ENCODE data around the gene ISM1. TPM values are rescaled to one million over a fixed set of nuclear protein-coding genes. Genes with fewer than 3 reads are reported as not detected.

Gene ISM1
- total and polyA plus RNA-seq, 2 of the 13 experiments (the other 11 are each of a cell fraction or from before 2014, with no cell fraction given), result 0.40 to 1.4 TPM

- POLR2A ChIA-PET, result no interaction called here
- Histone ChIP-seq H3K9ac (ENCODE audit: insufficient read depth, low read depth, low read length) (no peak overlapping the region), H4K20me1 (ENCODE audit: insufficient read depth, low read length) (no peaks in the 10 kb centered on the region), H3K36me3 (replicated peaks in 1 of 2; ENCODE audit: control insufficient read depth in 1 of 2, insufficient read depth in 2 of 2, low read length in 2 of 2) (no peaks in the 10 kb centered on the region), H3K27ac (ENCODE audit: extremely low read length, insufficient read depth, low read length) (no peak overlapping the region), H3K27me3 (ENCODE audit: control insufficient read depth in 1 of 2, insufficient read depth in 2 of 2, low read length in 2 of 2) (no peaks in the 10 kb centered on the region; a peak in 1 of 5 replicates), H3K9me3 (ENCODE audit: low read length) (no peaks in the 10 kb centered on the region), H2AFZ (ENCODE audit: low read length) (no peak overlapping the region), H3K4me3 (replicated peaks in 1 of 3; ENCODE audit: insufficient read depth in 1 of 3, low read depth in 2 of 3, low read length in 3 of 3) (no peak overlapping the region), H3K79me2 (ENCODE audit: insufficient read depth, low read length) (no peaks in the 10 kb centered on the region), H3K4me1 (ENCODE audit: insufficient read depth, low read length) (no peaks in the 10 kb centered on the region), H3K4me2 (ENCODE audit: low read depth, low read length) (no peak overlapping the region)
- TF ChIP-seq CBX2 (IDR thresholded peaks at IDR 0.05; ENCODE audit: low read depth, low read length) (no peak), CBX2 (CRISPR knock-in tag; IDR thresholded peaks at IDR 0.05; ENCODE audit: low read depth) (no peak), XBP1 (CRISPR knock-in tag; IDR thresholded peaks at IDR 0.05) (no peak), ZFP36 (IDR thresholded peaks at IDR 0.05; ENCODE audit: borderline replicate concordance, low read depth, low read length, partially characterized antibody) (no peak), MAX (IDR thresholded peaks at IDR 0.05) (no peak), PCBP2 (optimal IDR thresholded peaks at IDR 0.05; ENCODE audit: low read depth, low read length, poor library complexity, severe bottlenecking) (no peak), ZNF513 (CRISPR knock-in tag; conservative IDR thresholded peaks at IDR 0.05) (no peak), RARA (CRISPR knock-in tag; IDR thresholded peaks at IDR 0.05) (no peak), MAFG (CRISPR knock-in tag; IDR thresholded peaks at IDR 0.05) (no peak), ZNF563 (CRISPR knock-in tag; IDR thresholded peaks at IDR 0.05) (no peak), ZNF512B (CRISPR knock-in tag; IDR thresholded peaks at IDR 0.05; ENCODE audit: borderline replicate concordance) (no peak), ZNF724P (CRISPR knock-in tag; IDR thresholded peaks at IDR 0.05; ENCODE audit: borderline replicate concordance) (no peak)
- BruUV-seq (replicated peaks), result no TSS peak
- intact Hi-C loops (cut with micrococcal nuclease; ENCODE audit: unreplicated experiment), result no loop called here
- in situ Hi-C loops (cut with HindIII; ENCODE audit: extremely low pct_ligation_motif_present, low pct_unique_long_range_greater_than_20kb), result loop anchor here (25.0 kb wide), 1 partner anchor 323 kb away; no protein-coding TSS in a partner anchor
- 44% methylated on average over 1 of the region's 1 CpG for WGBS (ENCODE audit: low lambda C conversion rate)
- ATAC-seq (no peak), DNase-seq (ENCODE audit: low spot score) (no peak), FAIRE-seq (no peak)
- CTCF ChIA-PET (ENCODE audit: low intra/inter-chr PET ratio, low total read pairs), result no interaction called here
Observed at GRCh38 chr20:13284830-13285229, 63.8 kb downstream of the ISM1 start.

Measured in HepG2 (cell line).